SJCRH30 (cell line): ENCODE results near the gene DEDD2. TPM values are rescaled to one million over a fixed set of nuclear protein-coding genes. Genes with fewer than 3 reads are reported as not detected.

ENCODE experiments used
- DNase-seq, 2 experiments: peaks; one replicate each; pipeline ENCODE4 v3.0.0-alpha.2; 2015 to 2020
- H3K27ac ChIP-seq: fragments of 250-450 bp; sonication (Bioruptor Pico); 2 replicates; pipeline ENCODE4 v1.5.1; 2020; ENCODE audit warnings: mild to moderate bottlenecking, moderate library complexity
- H3K27me3 ChIP-seq: fragments of 250-450 bp; sonication (Bioruptor Pico); 2 replicates; pipeline ENCODE4 v1.5.1; 2020; ENCODE audit warnings: mild to moderate bottlenecking, moderate library complexity
- H3K36me3 ChIP-seq: fragments of 250-450 bp; sonication (Bioruptor Pico); 2 replicates; pipeline ENCODE4 v1.5.1; 2020; ENCODE audit warnings: mild to moderate bottlenecking, moderate library complexity
- H3K4me1 ChIP-seq: fragments of 250-450 bp; sonication (Bioruptor Pico); 2 replicates; pipeline ENCODE4 v1.5.1; 2020; ENCODE audit warnings: mild to moderate bottlenecking, moderate library complexity
- H3K4me3 ChIP-seq: fragments of 250-450 bp; sonication (Bioruptor Pico); 2 replicates; pipeline ENCODE4 v1.5.1; 2020; ENCODE audit warnings: mild to moderate bottlenecking, moderate library complexity
- H3K9me3 ChIP-seq: fragments of 250-450 bp; sonication (Bioruptor Pico); replicated peaks from 2 replicates; pipeline ENCODE4 v1.5.1; 2020; ENCODE audit warnings: mild to moderate bottlenecking, moderate library complexity
- total RNA-seq: library from RNA; depleted of rRNA; stranded (reverse); fragments of >200 nt; shearing (Covaris generic); gene quantifications from 2 replicates; pipeline ENCODE4 v1.2.3, GENCODE V29; 2014

Gene DEDD2
- total RNA-seq, 1 experiment from 2014 or later, result 16.2 TPM

GRCh38 chr19:42185277-42185676, 32.2 kb downstream of the DEDD2 start:
- peaks cover 10% of the 10 kb centered on the region for H3K27me3 ChIP-seq
- no peaks in the 10 kb centered on the region for H3K9me3 ChIP-seq
- no peak overlapping the region for H3K4me3 ChIP-seq
- DNase-seq, result no peak
- no peaks in the 10 kb centered on the region for H3K4me1 ChIP-seq
- no peaks in the 10 kb centered on the region for H3K36me3 ChIP-seq
- no peak overlapping the region for H3K27ac ChIP-seq

DNA sequence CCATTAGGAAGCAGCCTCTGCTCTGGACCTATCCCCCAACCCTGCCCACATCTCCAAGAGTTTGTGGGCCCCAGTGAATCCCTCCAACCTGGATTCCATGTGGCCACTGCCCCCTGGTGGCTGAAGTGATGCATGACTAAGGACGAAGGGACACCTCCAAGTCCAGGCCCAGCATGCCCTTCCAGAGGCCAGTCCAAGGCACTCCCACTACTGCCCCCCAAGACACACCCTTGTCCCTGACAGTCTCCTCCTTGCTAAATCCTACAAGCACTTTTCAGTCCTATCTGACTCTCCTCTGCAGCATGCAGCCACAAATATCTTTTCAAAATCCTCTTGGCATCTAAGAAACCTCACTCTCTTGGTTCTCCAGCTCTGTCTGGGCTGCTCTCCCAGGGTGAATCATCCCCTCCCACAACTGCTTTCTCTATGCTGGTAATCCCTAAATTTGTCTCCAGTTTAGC, 33.0 kb downstream of the DEDD2 start:
- peak; percentile 82 to 93 for DNase-seq
- H3K4me3 ChIP-seq, result no peak overlapping the region
- H3K9me3 ChIP-seq, result no peaks in the 10 kb centered on the region
- H3K27ac ChIP-seq, result no peak overlapping the region
- H3K4me1 ChIP-seq, result no peaks in the 10 kb centered on the region
- peaks cover 13% of the 10 kb centered on the region for H3K27me3 ChIP-seq
- H3K36me3 ChIP-seq, result no peaks in the 10 kb centered on the region

DNA sequence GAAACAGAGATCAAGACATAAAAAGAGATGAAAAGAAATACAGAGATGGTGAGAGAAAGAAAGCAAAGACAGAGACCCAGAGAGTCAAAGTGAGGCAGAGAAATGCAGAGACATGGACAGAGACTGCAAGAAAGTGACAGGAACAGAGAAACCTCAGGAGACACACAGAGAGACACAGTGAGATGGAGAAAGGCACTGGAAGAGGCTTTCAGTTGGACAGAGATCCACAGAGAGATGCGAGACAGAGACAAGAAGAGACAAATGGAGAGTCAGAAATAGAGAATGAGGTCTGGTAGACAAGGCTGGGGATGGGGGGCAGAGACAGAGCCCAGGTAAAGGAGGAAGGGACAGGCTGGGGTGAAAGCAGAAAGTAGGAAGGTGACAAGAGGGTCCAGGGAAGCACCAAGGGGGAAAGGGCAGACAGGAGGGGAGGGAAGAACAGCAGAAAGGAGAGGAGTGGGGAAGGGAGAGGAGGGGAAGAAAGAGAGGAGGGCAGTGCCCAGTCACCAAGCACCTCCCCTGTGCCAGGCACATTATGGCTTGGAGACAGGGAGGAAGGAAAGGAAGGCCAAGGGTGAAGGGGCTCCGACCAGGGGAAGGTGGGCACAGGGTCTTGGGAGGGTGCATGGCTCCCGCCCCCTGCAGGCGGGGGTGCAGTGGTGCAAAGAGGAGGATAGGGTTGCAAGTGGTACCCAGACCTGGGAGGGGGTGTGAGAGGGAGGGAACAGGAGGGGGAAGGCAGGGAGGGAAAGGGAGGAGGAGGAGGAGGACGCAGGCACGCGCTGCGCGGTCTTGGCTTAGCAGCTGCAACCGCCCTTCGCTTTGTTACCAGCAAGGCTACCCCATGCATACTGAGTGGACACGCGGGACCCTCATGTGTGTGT, 38.4 kb downstream of the DEDD2 start:
- H3K36me3 ChIP-seq, result no peaks in the 10 kb centered on the region
- no peak overlapping the region for H3K4me3 ChIP-seq
- H3K27ac ChIP-seq, result no peak overlapping the region
- H3K27me3 ChIP-seq, result peaks cover 39% of the 10 kb centered on the region
- H3K9me3 ChIP-seq, result no peaks in the 10 kb centered on the region
- peak; percentile 24 to 26 for DNase-seq
- H3K4me1 ChIP-seq, result no peaks in the 10 kb centered on the region

- Histone ChIP-seq H3K4me1 (no peaks in the 10 kb centered on the region), H3K27me3 (peaks cover 40% of the 10 kb centered on the region)
Observed at GRCh38 chr19:42177686-42178019, 39.8 kb downstream of the DEDD2 start.

DNA sequence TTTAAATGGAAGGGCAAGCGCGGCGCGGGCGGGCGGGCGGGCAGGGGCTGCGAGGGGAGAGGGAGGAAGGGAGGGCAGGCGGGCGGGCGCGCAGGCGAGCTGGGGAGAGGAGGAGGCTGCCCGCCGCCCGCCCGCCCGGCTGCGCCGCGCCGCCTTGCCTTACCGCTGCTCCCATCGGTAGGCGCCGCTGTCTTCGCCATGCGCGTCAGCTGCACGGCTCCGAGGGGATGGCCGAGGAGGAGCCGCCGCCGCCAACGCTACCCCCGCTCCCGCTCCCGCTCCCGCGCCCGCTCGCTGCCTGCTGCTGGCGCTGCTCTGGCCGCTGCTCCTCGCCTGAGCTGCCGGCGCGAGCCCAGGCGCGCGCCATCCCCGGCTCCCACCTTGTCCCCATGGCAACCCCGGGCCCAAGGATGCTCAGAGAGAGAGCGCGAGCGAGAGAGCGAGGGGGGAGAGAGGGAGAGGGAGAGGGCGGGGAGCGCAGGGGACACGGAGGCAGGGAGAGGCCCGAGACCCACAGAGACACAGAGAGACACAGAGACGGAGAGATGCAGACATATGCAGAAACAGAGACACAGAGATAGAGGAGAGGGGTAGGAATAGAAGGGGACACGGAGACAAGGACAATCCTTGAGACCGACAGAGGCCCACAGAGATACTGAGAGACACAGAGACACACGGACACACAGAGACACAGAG, 40.3 kb downstream of the DEDD2 start:
- Histone ChIP-seq H3K27ac (no peak overlapping the region), H3K27me3 (peaks cover 40% of the 10 kb centered on the region), H3K4me3 (peak overlapping the region; percentile 24; the same call in 1 of the 2 replicates), H3K4me1 (no peaks in the 10 kb centered on the region), H3K9me3 (no peaks in the 10 kb centered on the region), H3K36me3 (no peaks in the 10 kb centered on the region)
- DNase-seq, result peak; percentile 77 to 79

More at GRCh38 chr19:42177686-42178019, 39.8 kb downstream of the DEDD2 start:
- DNase-seq, result no peak
- Histone ChIP-seq H3K27ac (no peak overlapping the region), H3K9me3 (no peaks in the 10 kb centered on the region), H3K4me3 (no peak overlapping the region), H3K36me3 (no peaks in the 10 kb centered on the region)

- H3K27me3 ChIP-seq, result peaks cover 40% of the 10 kb centered on the region
- H3K27ac ChIP-seq, result no peak overlapping the region
- H3K4me3 ChIP-seq, result peak overlapping the region; percentile 24
- no peaks in the 10 kb centered on the region for H3K9me3 ChIP-seq
- peak in 1 of 2 experiments; percentile 27 for DNase-seq
- no peaks in the 10 kb centered on the region for H3K4me1 ChIP-seq
- no peaks in the 10 kb centered on the region for H3K36me3 ChIP-seq
Observed at GRCh38 chr19:42176649-42176989, 40.9 kb downstream of the DEDD2 start.

GRCh38 chr19:42175952-42176648, 41.4 kb downstream of the DEDD2 start:
- Histone ChIP-seq H3K27me3 (peaks cover 41% of the 10 kb centered on the region), H3K9me3 (no peaks in the 10 kb centered on the region), H3K36me3 (no peaks in the 10 kb centered on the region), H3K4me3 (peak overlapping the region; percentile 24), H3K27ac (no peak overlapping the region), H3K4me1 (no peaks in the 10 kb centered on the region)
- no peak for DNase-seq

GRCh38 chr19:42174958-42175734, 42.3 kb downstream of the DEDD2 start:
- no peaks in the 10 kb centered on the region for H3K36me3 ChIP-seq
- DNase-seq, result no peak
- H3K4me1 ChIP-seq, result no peaks in the 10 kb centered on the region
- H3K27me3 ChIP-seq, result peaks cover 43% of the 10 kb centered on the region
- H3K27ac ChIP-seq, result no peak overlapping the region
- H3K4me3 ChIP-seq, result no peak overlapping the region
- no peaks in the 10 kb centered on the region for H3K9me3 ChIP-seq

DNA sequence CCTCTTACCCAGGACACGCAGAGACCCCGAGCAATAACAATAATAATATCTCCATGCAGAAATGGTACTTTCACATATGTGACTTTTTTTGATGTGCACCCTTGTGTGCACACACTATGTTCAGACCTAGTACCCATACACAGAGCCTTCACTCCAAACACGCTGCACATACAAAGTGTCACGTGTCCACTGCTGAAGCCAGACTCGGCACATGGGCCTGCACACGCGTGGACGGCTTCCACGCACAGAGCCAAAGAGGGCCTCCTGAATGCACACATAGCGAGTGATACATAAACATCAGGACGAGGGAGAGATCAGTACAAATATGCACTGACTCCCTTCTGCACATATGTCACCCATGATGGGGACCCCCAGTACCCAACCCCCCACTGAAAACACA, 43.3 kb downstream of the DEDD2 start:
- Histone ChIP-seq H3K27ac (no peak overlapping the region), H3K36me3 (no peaks in the 10 kb centered on the region), H3K27me3 (peaks cover 42% of the 10 kb centered on the region), H3K4me1 (no peaks in the 10 kb centered on the region), H3K4me3 (no peak overlapping the region), H3K9me3 (no peaks in the 10 kb centered on the region)
- no peak for DNase-seq

GRCh38 chr19:42173695-42174094, 43.8 kb downstream of the DEDD2 start:
- Histone ChIP-seq H3K4me1 (no peaks in the 10 kb centered on the region), H3K27me3 (peaks cover 42% of the 10 kb centered on the region), H3K4me3 (no peak overlapping the region), H3K9me3 (no peaks in the 10 kb centered on the region), H3K27ac (no peak overlapping the region), H3K36me3 (no peaks in the 10 kb centered on the region)
- DNase-seq, result no peak

DNA sequence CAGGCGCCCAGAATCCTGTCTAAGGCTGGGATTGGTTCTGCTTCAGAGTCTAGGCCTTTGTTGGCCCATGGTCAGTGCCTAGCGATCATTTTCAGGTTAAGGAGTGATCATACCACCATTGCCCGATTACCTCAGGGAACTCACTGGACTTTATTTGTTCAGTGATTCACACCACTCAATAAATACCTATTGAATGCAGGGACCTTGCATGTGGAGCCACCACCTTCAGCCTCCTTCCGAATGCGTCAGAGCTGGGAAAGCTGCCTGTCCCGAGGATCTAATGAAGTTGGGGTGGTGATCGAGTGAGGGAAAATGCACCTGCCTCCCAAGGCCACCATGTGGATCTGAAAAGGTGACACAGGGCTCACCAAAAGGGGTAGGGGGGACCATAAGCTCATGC, 45.2 kb downstream of the DEDD2 start:
- Histone ChIP-seq H3K4me1 (no peaks in the 10 kb centered on the region), H3K27ac (no peak overlapping the region), H3K36me3 (no peaks in the 10 kb centered on the region), H3K9me3 (no peaks in the 10 kb centered on the region), H3K27me3 (peaks cover 29% of the 10 kb centered on the region), H3K4me3 (no peak overlapping the region)
- DNase-seq, result no peak

GRCh38 chr19:42170715-42171114, 46.8 kb downstream of the DEDD2 start:
- DNase-seq, result no peak
- Histone ChIP-seq H3K4me1 (no peaks in the 10 kb centered on the region), H3K4me3 (no peak overlapping the region), H3K9me3 (no peaks in the 10 kb centered on the region), H3K36me3 (no peaks in the 10 kb centered on the region), H3K27ac (no peak overlapping the region), H3K27me3 (peaks cover 31% of the 10 kb centered on the region)

GRCh38 chr19:42169486-42170413, 47.7 kb downstream of the DEDD2 start:
- no peak overlapping the region for H3K4me3 ChIP-seq
- no peaks in the 10 kb centered on the region for H3K4me1 ChIP-seq
- no peaks in the 10 kb centered on the region for H3K9me3 ChIP-seq
- peaks cover 23% of the 10 kb centered on the region; the same call in 1 of the 2 replicates for H3K27me3 ChIP-seq
- DNase-seq, result no peak
- no peaks in the 10 kb centered on the region for H3K36me3 ChIP-seq
- no peak overlapping the region for H3K27ac ChIP-seq
